NCI-H2081 treated with DMSO at 0.1 percent for 48 hours (cell line): ENCODE results near the gene UBE2S.

Source experiments
- DNase-seq: peaks from one replicate; lab custom pipeline; 2025; lab: John Stamatoyannopoulos, UW

Gene UBE2S

GRCh38 chr19:55383279-55384130 lies 24.1 kb downstream of the UBE2S start:
- no peak for DNase-seq

- DNase-seq: no peak
Measured at GRCh38 chr19:55382522-55383054, 25.0 kb downstream of the UBE2S start.

- no peak for DNase-seq
Measured at GRCh38 chr19:55382013-55382412, 25.6 kb downstream of the UBE2S start.

GRCh38 chr19:55379174-55379573 lies 28.4 kb downstream of the UBE2S start:
- DNase-seq: no peak

- DNase-seq: no peak
Measured at GRCh38 chr19:55377356-55378131, 30.0 kb downstream of the UBE2S start.

- no peak for DNase-seq
Measured at GRCh38 chr19:55376241-55376933, 31.2 kb downstream of the UBE2S start, which contains the start of gene TMEM190. TMEM190 (plus strand) TSS chr19:55376826; CDS start chr19:55376854, 28 bp downstream.

- no peak for DNase-seq
Measured at GRCh38 chr19:55373993-55374757, 33.4 kb downstream of the UBE2S start.

GRCh38 chr19:55373306-55373992 lies 34.1 kb downstream of the UBE2S start:
- DNase-seq: no peak

GRCh38 chr19:55372316-55373081 lies 35.1 kb downstream of the UBE2S start:
- no peak for DNase-seq

- DNase-seq: no peak
Measured at GRCh38 chr19:55370305-55370988, 37.1 kb downstream of the UBE2S start, which contains the start of gene IL11. IL11 (minus strand) TSS chr19:55370463; CDS start chr19:55370310, 153 bp downstream.

- DNase-seq: no peak
Measured at GRCh38 chr19:55369653-55370304, 37.8 kb downstream of the UBE2S start.

- no peak for DNase-seq
Measured at GRCh38 chr19:55368701-55369563, 38.7 kb downstream of the UBE2S start.

GRCh38 chr19:55368106-55368505 lies 39.5 kb downstream of the UBE2S start:
- DNase-seq: no peak

GRCh38 chr19:55366790-55367189 lies 40.8 kb downstream of the UBE2S start:
- no peak for DNase-seq

- no peak for DNase-seq
Measured at GRCh38 chr19:55365964-55366363, 41.6 kb downstream of the UBE2S start.

- DNase-seq: no peak
Measured at GRCh38 chr19:55365245-55365644, 42.3 kb downstream of the UBE2S start.

- DNase-seq: no peak
Measured at GRCh38 chr19:55362990-55363716, 44.4 kb downstream of the UBE2S start, which contains the start of gene GARIN5B. GARIN5B (minus strand) TSS chr19:55363260; CDS start chr19:55363066, 194 bp downstream.
